GM10847 (cell line): Measurements from ENCODE around the gene KIF24.

ENCODE experiments used
- POLR2A ChIP-seq: IDR thresholded peaks from 2 replicates; pipeline ENCODE4 v1.6.1; 2011; ENCODE audit not compliant: insufficient read length; ENCODE audit errors: extremely low read depth

Gene KIF24

DNA sequence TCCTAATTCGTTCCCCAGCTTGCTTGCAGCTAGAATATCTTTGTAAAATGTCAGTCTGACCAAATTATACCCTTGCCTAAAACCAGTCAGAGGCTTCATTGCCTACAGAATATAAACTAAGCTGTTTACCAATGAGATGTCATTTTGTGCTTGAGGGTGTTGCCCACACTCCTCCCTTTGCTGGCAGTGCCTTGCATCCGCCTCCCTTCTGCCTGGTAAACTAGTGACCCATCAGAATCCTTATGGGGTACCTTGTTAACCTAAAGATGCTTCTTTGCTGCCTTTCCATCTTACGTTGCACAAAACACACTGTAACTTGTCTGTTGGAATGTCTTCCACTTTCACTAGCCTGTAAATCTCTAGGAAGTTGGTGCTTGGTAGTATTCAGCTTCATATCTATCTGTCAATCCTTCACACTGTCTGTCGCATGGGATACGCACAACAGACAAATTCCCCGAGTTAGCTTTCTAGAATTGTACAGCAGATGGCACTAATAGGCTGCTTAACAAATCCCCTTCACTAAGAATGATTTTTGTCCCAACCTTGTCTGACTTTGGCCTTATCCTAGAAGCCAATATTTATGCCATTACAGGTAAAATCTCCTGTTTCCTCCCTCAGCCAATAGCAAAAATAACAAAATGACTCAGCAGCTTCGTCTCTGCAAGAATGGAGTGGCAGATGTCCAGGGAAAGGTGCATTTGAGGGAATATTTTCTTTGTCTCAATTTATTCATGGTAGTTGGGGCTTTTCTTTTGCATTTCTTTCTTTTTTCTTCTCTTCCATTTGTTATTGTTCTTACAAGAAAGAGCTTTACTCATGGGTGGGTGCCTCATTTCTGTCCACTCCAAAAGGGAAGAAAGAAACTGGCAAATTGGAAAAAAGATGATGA, 3.3 kb upstream of the KIF24 start:
- TF ChIP-seq POLR2A = no peak

GRCh38 chr9:34331196-34331595, 2.1 kb upstream of the KIF24 start:
- TF ChIP-seq POLR2A = no peak

DNA sequence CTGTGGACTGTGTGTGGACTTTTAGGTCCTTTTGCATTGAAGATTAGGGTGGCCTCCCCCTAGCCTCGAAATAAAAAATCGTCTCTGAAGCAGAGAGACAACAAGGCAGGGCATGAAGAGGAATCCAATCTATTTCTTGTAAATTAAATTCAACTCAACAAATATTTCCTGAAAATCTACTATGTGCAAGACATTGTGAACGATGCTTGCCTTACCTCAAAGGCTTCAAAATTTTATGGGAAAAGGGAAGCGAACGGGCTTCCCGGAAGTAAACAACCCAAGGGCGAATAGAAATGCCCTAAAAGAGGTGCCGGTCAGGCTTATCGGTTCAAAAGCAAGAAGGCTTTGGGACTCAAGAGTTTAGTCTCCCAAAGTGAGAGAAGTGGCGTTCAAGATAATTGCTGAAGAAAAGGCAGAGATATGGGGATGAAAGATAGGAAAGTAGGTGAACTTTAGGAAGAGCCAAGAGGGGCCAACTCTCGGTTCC, 525 bp downstream of the KIF24 start:
- TF ChIP-seq POLR2A = no peak

- TF ChIP-seq POLR2A = no peak
Observed at GRCh38 chr9:34326690-34327089, 2.4 kb downstream of the KIF24 start.

- no peak for TF ChIP-seq POLR2A
Observed at GRCh38 chr9:34322899-34323591, 6.0 kb downstream of the KIF24 start.

GRCh38 chr9:34321451-34321850, 7.6 kb downstream of the KIF24 start:
- TF ChIP-seq POLR2A = no peak

- no peak for TF ChIP-seq POLR2A
Observed at GRCh38 chr9:34318163-34318790, 10.8 kb downstream of the KIF24 start.

DNA sequence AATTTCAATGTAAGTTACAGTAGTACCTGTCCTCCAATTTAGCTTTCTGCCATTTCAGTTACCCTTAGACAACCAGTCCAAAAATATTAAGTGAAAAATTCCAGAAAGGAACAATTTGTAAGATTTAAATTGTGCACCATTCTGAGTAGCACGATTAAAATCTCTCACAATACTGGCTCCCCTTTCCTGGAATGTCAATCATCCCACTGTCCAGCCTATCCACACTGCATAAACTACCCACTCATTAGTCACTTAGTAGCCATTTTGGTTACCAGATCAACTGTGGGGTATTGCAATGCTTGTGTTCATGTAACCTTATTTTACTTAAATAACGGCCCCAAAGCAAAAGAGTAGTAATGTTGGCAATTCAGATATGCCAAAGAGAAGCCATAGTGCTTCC, 11.6 kb downstream of the KIF24 start:
- no peak for TF ChIP-seq POLR2A

- no peak for TF ChIP-seq POLR2A
Observed at GRCh38 chr9:34311499-34312185, 17.4 kb downstream of the KIF24 start.

- TF ChIP-seq POLR2A = no peak
Observed at GRCh38 chr9:34310215-34310614, 18.9 kb downstream of the KIF24 start.

GRCh38 chr9:34292552-34292951, 36.5 kb downstream of the KIF24 start:
- TF ChIP-seq POLR2A = no peak

GRCh38 chr9:34291423-34291822, 37.6 kb downstream of the KIF24 start:
- no peak for TF ChIP-seq POLR2A

- TF ChIP-seq POLR2A = no peak
Observed at GRCh38 chr9:34291023-34291422, 38.0 kb downstream of the KIF24 start.

DNA sequence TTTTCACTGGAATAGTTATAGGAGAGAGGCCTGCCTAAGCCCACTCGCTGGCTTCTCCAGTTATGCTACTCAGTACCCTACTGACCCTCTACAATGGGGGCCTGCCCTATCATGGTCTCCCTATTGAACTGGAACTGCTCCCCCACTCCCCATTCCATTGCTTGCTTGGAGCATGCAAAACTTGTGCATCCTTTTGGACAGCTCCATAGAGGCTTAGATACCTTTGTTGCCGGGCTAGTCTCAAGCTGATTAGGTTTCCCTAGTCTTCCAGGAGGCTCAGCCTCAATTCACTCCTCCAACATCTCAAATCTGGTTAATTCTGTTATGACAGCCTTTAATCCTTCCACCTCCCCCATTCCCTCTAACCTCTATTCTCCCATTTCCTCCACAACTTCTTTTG, 39.9 kb downstream of the KIF24 start:
- TF ChIP-seq POLR2A = no peak

DNA sequence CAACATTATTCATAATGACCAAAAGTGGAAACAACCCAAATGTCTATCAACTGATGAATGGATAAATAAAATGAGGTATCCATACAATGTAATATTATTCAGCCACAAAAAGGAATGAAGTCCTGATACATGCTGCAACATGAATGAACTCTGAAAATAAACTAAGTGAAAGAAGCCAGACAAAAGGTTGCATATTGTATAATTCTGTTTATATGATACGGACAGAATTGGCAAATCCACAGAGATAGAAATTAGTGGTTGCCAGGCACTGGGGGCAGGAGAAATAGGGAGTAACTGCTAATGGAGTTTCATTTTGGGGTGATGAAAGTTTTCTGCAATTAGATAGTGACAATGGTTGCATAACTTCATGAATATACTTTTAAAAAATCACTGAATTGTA, 47.0 kb downstream of the KIF24 start:
- no peak for TF ChIP-seq POLR2A

DNA sequence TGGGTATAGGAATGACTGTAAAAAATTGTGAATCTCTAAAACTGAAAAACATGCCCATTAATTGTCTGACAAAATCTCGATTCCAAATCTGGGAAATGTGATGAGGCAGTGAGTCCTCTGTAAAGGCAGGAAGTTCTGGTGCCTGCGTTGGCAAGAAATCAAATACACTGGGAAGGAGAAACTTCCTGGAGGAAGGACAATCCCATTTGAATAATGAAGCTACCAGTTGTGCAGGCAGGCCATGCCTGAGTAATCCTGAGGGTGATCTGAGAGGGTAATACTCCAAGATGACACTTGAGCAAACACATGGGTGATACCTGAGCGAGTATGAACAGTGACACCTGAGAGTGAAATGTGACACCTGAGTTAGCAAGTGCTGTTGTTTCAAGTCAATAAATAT, 49.7 kb downstream of the KIF24 start:
- no peak for TF ChIP-seq POLR2A
